Hematopoietic multipotent progenitor cell treated with erythropoietin and hydrocortisone succinate and interleukin-3 and kit ligand, for 15 days (in vitro differentiated cells): ENCODE results near the gene SNX10.

Source experiments
- DNase-seq: peaks from one replicate; pipeline ENCODE4 v3.0.0-alpha.2; 2015; ENCODE audit warnings: low spot score

The SNX10 gene

GRCh38 chr7:26298472-26299058, 6.9 kb downstream of the SNX10 start:
- DNase-seq = no peak

- DNase-seq = no peak
Measured at GRCh38 chr7:26305090-26305868, 13.6 kb downstream of the SNX10 start.

DNA sequence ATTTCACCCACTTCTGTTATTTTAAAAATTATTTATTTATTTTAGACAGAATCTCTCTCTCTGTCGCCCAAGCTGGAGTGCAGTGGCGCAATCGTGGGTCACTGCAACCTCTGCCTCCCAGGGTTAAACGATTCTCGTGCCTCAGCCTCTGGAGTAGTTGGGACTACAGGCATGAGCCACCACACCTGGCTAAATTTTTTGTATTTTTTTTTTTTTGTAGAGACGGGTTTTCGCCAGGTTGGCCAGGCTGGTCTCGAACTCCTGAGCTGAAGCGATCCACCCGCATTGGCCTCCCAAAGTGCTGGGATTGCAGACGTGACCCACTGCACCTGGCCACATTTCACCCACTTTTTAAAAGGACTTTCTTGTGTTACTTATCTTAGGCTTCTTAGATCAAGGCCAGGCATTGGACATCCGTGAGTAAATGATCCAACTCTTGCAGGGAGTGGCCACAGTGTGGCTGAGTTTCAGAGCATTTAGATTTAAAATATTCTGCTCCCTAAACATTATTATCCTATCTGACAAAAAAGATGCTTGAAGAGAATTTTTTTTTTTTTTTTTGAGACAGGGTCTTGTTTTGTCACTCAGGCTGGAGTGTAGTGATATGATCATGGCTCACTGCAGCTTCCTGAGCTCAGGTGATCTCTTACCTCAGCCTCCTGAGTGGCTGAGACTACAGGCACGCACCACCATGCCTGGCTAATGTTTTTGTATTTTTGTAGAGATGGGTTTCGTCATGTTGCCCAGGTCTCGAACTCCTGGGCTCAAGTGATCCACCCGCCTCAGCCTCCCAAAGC, 14.4 kb downstream of the SNX10 start:
- DNase-seq = no peak

GRCh38 chr7:26306790-26307189, 15.1 kb downstream of the SNX10 start:
- no peak for DNase-seq

DNA sequence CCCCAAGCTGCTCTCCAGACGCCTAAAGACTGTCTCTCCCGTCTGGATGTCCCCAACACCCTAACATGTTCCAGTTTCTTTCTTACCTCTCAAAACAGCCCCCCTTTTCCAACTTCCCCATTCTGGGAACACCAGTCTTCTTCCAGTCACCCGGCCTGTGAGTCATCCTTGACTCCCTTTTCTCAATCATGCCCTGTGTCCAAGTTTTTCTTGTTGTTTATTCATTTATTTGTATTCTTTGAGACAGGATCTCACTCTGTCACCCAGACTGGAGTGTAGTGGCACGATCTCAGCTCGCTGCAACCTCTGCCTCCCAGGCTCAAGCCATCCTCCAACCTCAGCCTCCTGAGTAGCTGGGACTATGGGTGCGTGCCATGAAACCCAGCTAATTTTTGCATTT, 15.6 kb downstream of the SNX10 start:
- no peak for DNase-seq

DNA sequence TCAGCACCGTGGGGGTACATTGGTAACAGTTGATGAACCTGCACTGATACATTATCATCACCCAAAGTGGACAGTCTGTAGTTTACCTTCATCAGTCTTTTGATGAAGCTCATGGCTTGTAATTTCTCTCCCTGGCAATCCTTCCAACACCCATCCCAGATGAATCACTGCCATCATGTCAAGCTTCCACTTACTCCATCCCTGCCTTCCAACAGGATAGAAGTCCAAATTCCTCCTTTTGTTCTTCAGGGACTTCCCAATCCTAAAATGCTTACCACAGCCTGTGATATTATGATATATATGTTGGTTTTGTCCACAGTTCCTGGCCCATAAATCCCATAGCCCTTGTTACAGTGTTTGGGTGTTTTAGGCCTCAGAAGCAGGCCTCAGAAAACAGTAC, 16.1 kb downstream of the SNX10 start:
- DNase-seq = no peak

DNA sequence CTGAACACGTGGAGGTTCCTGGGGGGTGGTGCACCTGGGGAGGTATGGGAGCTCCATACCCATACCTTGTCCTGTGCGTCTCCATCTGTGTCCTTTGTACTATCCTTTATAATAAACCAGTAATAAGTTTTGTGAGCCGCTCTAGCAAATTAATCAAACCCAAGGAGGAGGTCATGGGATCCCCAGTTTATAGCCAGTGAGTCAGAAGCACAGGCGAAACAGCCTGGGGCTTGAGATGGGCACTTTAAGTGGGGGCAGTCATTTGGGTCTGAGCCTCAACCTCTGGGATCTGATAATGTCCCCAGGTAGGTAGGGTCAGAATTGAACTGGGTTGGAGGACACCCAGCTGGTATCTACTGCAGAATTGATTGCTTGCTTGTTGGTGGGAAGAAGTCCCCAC, 16.9 kb downstream of the SNX10 start:
- DNase-seq = no peak

DNA sequence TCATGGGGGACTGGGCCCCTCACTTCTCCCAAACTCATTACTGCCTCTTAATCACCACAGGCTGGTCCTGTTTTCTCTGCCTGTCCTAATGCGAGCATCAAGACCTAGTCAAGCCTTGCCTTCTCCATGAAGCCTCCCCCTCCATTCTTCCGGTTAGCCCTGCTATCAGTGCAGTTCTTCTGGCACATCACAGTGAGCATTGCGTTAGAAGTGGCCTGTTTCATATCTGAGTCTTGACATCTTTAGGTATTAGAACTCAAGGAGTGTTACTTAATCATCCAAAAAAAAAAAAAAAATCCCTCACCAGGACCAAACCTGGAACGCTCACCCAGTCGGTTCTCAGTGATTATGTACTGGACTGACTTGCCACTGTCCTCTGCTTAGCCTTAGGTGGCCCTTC, 17.4 kb downstream of the SNX10 start:
- no peak for DNase-seq

DNA sequence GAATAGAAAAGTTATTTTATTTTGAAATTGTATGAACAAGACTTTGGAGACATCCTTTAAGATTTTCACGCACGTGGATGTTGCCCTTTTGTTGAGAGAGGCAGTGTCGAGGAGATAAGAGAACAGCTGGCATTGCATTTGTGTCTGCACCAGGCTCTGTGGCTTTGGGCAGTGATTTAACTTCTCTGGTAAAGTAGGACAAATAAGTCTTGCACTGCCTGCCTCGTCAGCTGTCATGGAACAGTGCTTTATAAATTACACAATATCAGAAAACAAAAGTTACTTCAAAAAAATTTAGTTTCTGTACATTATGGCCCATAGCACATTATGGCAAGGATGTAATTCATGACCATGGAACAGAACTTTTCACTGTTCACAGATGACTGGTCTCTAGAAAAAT, 20.1 kb downstream of the SNX10 start:
- no peak for DNase-seq

GRCh38 chr7:26317211-26317610, 25.5 kb downstream of the SNX10 start:
- DNase-seq = no peak

DNA sequence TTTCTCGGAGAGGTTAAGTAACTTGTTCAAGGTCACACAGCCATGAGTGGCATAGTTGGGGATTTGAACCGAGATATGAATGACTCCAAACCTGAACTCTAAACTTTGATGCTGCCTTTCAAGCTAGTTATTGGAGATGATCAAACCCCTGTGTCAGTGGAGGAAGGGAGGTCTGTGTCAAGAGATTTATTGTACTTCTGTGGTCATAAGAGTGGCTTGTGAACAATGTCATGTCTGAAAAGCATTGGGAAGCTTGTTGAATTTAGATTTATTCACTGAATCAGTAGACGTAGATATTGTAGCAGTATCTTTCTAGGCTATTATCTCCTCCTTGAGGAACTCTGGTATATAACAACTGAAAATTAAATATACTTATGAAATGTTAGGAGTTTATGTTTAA, 27.3 kb downstream of the SNX10 start:
- no peak for DNase-seq

DNA sequence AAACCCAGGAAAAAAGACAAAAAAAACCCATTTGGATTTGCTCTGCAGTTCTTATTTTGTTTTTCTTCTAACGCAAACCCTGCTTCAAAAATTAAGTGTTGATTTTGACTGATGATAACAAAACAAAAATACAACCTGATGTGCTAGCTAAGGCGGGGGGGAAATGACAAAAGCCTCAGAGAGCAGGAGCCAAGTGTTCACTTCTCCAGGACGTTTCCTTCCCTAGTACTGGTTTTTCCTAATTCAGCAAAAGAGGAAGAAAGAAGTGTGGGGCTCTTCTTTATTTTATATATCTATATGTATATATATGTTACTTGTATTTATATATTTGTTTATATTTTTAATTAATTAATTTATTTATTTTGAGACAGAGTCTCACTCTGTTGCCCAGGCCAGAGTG, 28.0 kb downstream of the SNX10 start:
- no peak for DNase-seq

GRCh38 chr7:26320878-26321277, 29.2 kb downstream of the SNX10 start:
- no peak for DNase-seq

DNA sequence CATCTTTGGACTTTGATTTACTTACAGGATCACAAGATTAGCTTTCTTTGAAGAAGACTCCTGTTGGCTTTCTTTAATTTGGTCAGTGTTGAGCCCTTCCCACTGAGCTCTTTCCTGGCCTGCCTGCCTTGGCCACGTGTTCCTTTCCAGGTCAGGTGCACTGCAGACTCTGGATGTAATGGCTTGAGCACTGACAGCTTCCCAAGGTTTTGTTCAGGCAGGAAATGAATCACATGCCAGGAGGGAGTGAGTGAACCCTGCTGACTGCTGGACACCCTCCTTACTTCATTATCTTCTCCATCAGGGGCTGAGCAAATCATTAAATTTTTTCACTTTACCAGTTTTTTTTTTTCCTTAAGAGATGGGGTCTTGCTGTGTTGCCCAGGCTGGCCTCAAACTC, 29.8 kb downstream of the SNX10 start:
- DNase-seq = no peak

DNA sequence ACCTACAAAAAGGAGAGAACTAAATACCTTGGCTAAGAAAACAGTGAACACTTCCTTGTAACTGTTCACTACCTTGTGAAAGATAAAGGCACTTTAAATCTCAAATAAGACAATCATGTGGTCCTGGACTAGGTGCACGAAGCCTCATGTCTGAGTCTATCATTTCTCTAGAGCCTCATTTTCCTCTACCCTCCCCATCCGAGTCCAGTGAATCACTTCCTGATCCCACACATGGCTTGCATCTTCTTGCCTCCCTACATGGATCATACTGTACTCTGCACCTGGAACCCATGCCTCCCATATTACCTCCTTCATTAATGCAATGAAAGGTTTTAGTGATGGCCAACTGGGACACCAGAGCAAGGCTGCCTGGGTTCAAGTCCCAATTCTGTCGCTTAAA, 34.5 kb downstream of the SNX10 start:
- DNase-seq = no peak

GRCh38 chr7:26328498-26329390, 37.1 kb downstream of the SNX10 start:
- DNase-seq = no peak

DNA sequence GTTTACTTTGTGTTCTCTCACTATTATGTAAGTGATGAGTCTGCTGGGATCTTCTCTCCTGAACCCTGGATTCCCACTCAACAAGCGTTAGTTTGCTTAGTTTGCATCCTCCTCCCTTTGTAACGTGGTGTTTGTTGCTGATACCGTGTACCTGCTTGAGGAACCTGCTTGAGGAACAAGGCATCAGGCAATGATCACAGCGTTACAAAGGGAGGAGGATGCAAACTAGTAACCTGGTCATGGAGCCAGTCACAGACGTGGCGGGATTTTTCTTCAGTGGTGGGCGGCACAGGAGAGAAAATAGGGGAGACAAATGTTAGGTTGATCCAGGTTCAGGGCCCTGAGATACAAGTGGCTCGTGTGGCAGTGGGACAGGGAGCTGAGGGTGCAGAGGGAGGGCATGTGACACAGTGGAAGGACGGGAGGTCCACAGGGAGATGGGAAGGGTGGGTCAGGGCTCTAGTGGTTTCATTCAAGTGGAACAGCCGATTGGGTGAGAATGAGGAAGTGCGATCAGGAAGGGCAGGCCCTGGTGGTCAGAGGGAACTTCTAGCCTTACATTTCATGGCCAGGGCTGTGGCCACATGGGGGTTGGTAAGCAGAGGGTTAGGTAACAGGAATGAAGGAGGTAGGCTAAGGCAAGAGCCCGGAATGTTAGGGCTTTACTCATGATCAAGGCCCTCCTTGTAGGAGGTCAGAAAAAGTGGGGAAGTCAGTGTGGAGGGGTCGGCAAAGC, 38.0 kb downstream of the SNX10 start:
- DNase-seq = no peak

DNA sequence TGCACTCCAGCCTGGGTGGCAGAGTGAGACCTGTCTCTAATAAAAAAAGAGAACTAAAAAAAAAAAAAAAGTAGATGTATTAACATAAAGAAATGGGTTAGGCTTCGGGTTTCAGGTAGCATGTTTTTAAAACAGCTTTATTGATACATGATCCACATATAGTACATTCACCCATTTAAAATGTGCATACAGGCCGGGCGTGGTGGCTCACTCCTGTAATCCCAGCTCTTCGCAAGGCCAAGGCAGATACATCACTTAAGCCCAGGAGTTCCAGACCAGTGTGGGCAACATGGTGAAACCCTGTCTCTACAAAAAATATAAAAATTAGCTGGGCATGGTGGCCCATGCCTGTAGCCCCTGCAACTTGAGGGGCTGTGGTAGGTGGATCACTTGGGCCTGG, 39.5 kb downstream of the SNX10 start:
- DNase-seq = no peak

DNA sequence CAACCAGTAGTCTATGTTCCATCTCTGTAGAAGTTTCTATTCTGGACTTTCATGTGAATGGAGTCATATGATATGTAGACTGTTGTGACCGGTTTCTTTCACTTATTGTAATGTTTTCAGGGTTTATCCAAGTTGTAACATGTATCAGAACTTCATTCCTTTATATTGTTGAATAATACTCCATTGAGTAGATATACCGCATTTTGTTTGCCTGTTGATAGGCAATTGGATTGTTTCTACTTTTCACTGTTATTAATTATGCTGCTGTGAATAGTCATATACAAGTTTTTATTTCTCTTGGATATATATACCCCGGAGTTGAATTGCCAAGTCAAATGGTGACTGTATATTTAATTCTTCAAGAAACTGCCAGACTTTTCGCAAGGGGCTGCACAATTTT, 40.1 kb downstream of the SNX10 start:
- DNase-seq = no peak

GRCh38 chr7:26332698-26333097, 41.0 kb downstream of the SNX10 start:
- no peak for DNase-seq

GRCh38 chr7:26334166-26334859, 42.7 kb downstream of the SNX10 start:
- no peak for DNase-seq
